Ishikawa (cell line): ENCODE measurements around the gene HCN2.

ENCODE experiments used
- CEBPB ChIP-seq: IDR thresholded peaks from 2 replicates; pipeline ENCODE4 v1.6.1; 2012
- EP300 ChIP-seq: IDR thresholded peaks from 2 replicates; pipeline ENCODE4 v1.6.1; 2012; ENCODE audit warnings: borderline replicate concordance
- NFIC ChIP-seq: IDR thresholded peaks from 2 replicates; pipeline ENCODE4 v1.6.1; 2012
- RAD21 ChIP-seq: IDR thresholded peaks from 2 replicates; pipeline ENCODE4 v1.6.1; 2012; ENCODE audit warnings: low read depth
- TAF1 ChIP-seq: IDR thresholded peaks from 2 replicates; pipeline ENCODE4 v1.6.1; 2012; ENCODE audit warnings: low read depth, mild to moderate bottlenecking
- TCF12 ChIP-seq: IDR thresholded peaks from 2 replicates; pipeline ENCODE4 v1.6.1; 2012; ENCODE audit warnings: low read depth
- TEAD4 ChIP-seq: IDR thresholded peaks from 2 replicates; pipeline ENCODE4 v1.6.1; 2012
- YY1 ChIP-seq: IDR thresholded peaks from 2 replicates; pipeline ENCODE4 v1.6.1; 2012; ENCODE audit warnings: low read depth
- TF ChIP-seq, protein P1 (sequence below): IDR thresholded peaks from 2 replicates; pipeline ENCODE4 v1.6.1; 2012; ENCODE audit warnings: low read depth, mild to moderate bottlenecking

DNA sequence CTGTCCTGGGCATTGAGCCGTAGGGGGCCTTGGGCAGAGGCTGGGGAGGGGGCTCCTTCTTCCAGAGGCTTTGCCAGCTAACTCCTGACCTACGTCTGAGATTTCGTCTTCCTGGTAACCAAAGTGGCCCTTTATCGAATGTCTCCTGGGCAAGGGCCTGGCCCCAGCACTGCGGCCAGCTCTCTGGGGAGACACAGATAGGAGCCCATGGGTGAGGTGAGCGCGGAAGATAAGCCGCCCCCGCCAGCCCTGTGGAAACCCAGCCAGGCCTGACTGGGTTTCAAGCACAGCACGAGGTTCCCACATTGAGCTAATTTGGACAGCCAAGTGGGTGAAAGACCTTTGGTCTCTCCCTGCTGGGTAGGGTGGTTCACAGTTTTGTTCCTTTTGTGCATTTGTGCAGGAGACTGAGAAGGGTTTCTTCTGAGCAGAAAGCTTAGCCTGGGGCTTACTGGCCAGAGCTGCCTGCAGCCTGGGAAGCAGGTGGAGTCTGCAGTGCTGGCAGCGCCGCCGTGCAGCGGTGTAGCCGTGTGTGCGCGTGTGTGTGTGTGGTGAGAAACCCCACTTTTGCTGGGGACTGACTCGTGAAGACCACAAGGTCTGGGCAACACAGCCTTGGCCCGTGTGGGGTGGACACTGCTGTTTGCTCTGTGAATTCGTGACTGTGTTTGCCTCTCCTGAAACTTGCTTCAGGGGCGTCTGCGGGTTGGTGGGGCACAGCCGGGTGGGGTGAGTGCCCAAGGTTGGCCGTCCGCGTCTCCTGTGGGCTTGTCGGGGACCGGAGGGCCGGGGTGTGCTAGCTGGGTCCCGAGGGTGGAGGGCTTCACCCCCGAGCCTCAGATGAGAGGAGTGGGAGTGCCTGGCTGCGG lies 14.8 kb upstream of the HCN2 start:
- TF ChIP-seq, protein P1, sequence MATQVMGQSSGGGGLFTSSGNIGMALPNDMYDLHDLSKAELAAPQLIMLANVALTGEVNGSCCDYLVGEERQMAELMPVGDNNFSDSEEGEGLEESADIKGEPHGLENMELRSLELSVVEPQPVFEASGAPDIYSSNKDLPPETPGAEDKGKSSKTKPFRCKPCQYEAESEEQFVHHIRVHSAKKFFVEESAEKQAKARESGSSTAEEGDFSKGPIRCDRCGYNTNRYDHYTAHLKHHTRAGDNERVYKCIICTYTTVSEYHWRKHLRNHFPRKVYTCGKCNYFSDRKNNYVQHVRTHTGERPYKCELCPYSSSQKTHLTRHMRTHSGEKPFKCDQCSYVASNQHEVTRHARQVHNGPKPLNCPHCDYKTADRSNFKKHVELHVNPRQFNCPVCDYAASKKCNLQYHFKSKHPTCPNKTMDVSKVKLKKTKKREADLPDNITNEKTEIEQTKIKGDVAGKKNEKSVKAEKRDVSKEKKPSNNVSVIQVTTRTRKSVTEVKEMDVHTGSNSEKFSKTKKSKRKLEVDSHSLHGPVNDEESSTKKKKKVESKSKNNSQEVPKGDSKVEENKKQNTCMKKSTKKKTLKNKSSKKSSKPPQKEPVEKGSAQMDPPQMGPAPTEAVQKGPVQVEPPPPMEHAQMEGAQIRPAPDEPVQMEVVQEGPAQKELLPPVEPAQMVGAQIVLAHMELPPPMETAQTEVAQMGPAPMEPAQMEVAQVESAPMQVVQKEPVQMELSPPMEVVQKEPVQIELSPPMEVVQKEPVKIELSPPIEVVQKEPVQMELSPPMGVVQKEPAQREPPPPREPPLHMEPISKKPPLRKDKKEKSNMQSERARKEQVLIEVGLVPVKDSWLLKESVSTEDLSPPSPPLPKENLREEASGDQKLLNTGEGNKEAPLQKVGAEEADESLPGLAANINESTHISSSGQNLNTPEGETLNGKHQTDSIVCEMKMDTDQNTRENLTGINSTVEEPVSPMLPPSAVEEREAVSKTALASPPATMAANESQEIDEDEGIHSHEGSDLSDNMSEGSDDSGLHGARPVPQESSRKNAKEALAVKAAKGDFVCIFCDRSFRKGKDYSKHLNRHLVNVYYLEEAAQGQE: no peak
- TF ChIP-seq TAF1: no peak
- TF ChIP-seq TCF12: no peak
- TF ChIP-seq EP300: no peak
- TF ChIP-seq CEBPB: no peak
- no peak for TF ChIP-seq YY1
- TF ChIP-seq RAD21: no peak
- TF ChIP-seq NFIC: no peak
- no peak for TF ChIP-seq TEAD4
